HG02759 (cell line): ENCODE results near the gene DKC1.
"Not testable (repeated sequence)": the region's sequence is repeated elsewhere in the genome, so short reads cannot be mapped to it uniquely, and the experiment has no call there.

Experiments
- ATAC-seq: cut with Tn5 transposase; IDR thresholded peaks from one replicate; pipeline ENCODE4 v1.9.1; 2021; ENCODE audit warnings: mild to moderate bottlenecking, moderate library complexity; ENCODE audit not compliant: unreplicated experiment

The DKC1 gene

DNA sequence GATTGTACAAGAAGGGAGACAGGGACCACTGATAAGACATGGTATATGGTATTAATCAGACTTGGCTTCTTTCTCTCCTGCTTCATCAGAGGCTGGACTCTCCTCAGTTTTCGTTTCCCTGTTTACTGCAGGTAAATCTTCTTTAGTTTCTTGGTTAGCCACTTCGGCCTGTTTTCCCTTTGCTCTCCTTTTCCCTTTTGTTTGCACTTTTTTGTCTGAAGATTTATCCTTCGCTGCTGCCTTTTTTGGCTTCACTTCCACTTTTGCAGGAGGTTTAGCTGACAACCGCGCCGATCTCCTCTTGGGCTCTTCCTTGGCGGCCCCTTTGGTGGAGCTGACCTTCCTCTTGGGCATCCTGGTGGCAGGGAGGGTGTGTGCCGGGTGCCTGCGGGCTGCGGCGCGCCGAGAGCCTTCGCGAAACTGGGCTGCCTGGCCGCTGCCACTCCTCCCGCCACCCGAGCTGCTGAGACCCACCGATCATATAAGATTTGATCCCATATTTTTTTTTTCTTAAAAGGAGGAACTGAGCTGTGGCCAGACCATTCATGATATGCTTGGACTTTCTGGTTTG, 54.5 kb downstream of the DKC1 start:
- not testable (repeated sequence) for ATAC-seq

- no peak for ATAC-seq
Measured at GRCh38 chrX:154818916-154819770, 56.5 kb downstream of the DKC1 start.

- ATAC-seq = no peak
Measured at GRCh38 chrX:154819771-154820341, 57.2 kb downstream of the DKC1 start.

DNA sequence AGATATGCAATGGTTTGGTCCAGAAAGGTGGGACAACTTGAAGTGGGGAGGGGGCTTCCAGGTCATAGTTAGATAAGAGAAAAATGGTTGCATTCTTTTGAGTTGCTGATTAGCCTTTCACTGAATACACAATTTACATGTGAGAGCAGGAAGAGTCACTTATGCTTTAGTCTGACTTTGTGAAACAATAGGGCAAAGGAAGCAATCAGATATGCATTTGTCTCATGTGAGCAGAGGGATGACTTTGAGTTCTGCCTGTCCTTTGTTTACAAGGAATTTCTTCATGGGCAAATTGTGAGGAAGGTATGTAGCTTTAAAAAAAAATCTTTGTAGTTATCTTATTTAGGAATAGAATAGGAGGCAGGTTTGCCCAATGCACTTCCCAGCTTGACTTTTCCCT, 58.9 kb downstream of the DKC1 start:
- ATAC-seq = no peak

- no peak for ATAC-seq
Measured at GRCh38 chrX:154822029-154822428, 59.4 kb downstream of the DKC1 start.

- ATAC-seq = no peak
Measured at GRCh38 chrX:154824638-154825037, 62.0 kb downstream of the DKC1 start.

DNA sequence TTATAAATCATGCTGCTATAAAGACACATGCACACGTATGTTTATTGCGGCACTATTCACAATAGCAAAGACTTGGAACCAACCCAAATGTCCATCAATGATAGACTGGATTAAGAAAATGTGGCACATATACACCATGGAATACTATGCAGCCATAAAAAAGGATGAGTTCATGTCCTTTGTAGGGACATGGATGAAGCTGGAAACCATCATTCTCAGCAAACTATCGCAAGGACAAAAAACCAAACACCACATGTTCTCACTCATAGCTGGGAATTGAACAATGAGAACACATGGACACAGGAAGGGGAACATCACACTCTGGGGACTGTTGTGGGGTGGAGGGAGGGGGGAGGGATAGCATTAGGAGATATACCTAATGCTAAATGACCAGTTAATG, 62.9 kb downstream of the DKC1 start:
- not testable (repeated sequence) for ATAC-seq
